ENCODE measurements around the gene DNAJC27. TPM values are rescaled to one million over a fixed set of nuclear protein-coding genes. Genes with fewer than 3 reads are reported as not detected.

DNAJC27 gene
- total RNA-seq, 1 experiment from 2014 or later = 5.4 TPM

DNA sequence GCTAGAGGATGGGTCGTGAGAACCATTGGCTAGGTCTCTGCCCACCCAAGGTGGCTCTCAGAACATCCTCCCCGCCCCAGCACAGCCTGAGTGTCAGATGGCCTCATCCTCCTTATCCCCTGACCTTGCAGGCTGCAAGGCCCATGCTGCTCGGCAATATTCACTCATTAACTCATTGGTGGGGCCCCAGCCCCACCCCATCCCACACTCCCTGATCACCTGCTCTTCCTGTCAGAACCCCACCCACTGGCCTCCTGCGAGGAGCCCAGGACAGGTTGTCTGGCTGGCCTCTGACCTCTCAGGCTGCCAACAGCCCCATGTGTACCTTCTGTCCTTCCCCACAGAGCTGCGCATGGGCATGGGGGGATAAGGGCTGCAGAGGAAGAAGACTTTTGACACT is 57.0 kb downstream of the DNAJC27 start:
- CTCF ChIA-PET = no interaction called here
- Mint-ChIP-seq H3K4me1 (peaks cover 24% of the 10 kb centered on the region), H3K36me3 (peaks cover 21% of the 10 kb centered on the region), H3K27me3 (ENCODE audit: low read depth) (no peaks in the 10 kb centered on the region), H3K27ac (no peak overlapping the region), H3K4me3 (no peak overlapping the region), H3K9me3 (peaks cover 7% of the 10 kb centered on the region; the same call in 1 of the 2 replicates)
- DNase-seq (ENCODE audit: low spot score) = no peak
- POLR2A ChIA-PET = no interaction called here
- no peak for TF ChIP-seq JAZF1 (CRISPR knock-in tag; IDR thresholded peaks at IDR 0.05)
- ATAC-seq = no peak

GRCh38 chr2:24913911-24914310 is 57.8 kb downstream of the DNAJC27 start:
- peaks cover 9% of the 10 kb centered on the region; the same call in 1 of the 2 replicates for H3K9me3 Mint-ChIP-seq
- H3K27ac Mint-ChIP-seq = no peak overlapping the region
- no peak for TF ChIP-seq ZNF423 (CRISPR knock-in tag; IDR thresholded peaks at IDR 0.05)
- TF ChIP-seq, protein P1, sequence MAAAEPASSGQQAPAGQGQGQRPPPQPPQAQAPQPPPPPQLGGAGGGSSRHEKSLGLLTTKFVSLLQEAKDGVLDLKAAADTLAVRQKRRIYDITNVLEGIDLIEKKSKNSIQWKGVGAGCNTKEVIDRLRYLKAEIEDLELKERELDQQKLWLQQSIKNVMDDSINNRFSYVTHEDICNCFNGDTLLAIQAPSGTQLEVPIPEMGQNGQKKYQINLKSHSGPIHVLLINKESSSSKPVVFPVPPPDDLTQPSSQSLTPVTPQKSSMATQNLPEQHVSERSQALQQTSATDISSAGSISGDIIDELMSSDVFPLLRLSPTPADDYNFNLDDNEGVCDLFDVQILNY (CRISPR knock-in tag; IDR thresholded peaks at IDR 0.05) = no peak
- TF ChIP-seq AFF4 (CRISPR knock-in tag; IDR thresholded peaks at IDR 0.05; ENCODE audit: borderline replicate concordance) = no peak
- no peak for TF ChIP-seq ZNF671 (CRISPR knock-in tag; IDR thresholded peaks at IDR 0.05)
- TF ChIP-seq ZNF396 (CRISPR knock-in tag; IDR thresholded peaks at IDR 0.05; ENCODE audit: borderline replicate concordance) = no peak
- TF ChIP-seq MYBL2 (CRISPR knock-in tag; IDR thresholded peaks at IDR 0.05) = no peak
- TF ChIP-seq GABPB1 (CRISPR knock-in tag; IDR thresholded peaks at IDR 0.05) = no peak
- TF ChIP-seq OVOL2 (CRISPR knock-in tag; IDR thresholded peaks at IDR 0.05; ENCODE audit: borderline replicate concordance) = no peak
- no peak for TF ChIP-seq MLX (CRISPR knock-in tag; IDR thresholded peaks at IDR 0.05)
- TF ChIP-seq, protein P2, sequence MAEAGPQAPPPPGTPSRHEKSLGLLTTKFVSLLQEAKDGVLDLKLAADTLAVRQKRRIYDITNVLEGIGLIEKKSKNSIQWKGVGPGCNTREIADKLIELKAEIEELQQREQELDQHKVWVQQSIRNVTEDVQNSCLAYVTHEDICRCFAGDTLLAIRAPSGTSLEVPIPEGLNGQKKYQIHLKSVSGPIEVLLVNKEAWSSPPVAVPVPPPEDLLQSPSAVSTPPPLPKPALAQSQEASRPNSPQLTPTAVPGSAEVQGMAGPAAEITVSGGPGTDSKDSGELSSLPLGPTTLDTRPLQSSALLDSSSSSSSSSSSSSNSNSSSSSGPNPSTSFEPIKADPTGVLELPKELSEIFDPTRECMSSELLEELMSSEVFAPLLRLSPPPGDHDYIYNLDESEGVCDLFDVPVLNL (CRISPR knock-in tag; IDR thresholded peaks at IDR 0.05; ENCODE audit: borderline replicate concordance, low read depth) = no peak
- no peak for TF ChIP-seq IRF1 (CRISPR knock-in tag; IDR thresholded peaks at IDR 0.05)
- no peak for TF ChIP-seq JUN (CRISPR knock-in tag; IDR thresholded peaks at IDR 0.05)
- TF ChIP-seq GTF2I (CRISPR knock-in tag; conservative IDR thresholded peaks at IDR 0.05) = no peak
- no peak for TF ChIP-seq FOXP1 (CRISPR knock-in tag; IDR thresholded peaks at IDR 0.05; ENCODE audit: borderline replicate concordance)
- TF ChIP-seq ARID4B (CRISPR knock-in tag; IDR thresholded peaks at IDR 0.05; ENCODE audit: borderline replicate concordance) = no peak
- no peak for TF ChIP-seq CREB1 (CRISPR knock-in tag; IDR thresholded peaks at IDR 0.05)
- no peak for TF ChIP-seq ATF1 (CRISPR knock-in tag; IDR thresholded peaks at IDR 0.05)
- no peak for TF ChIP-seq MXD4 (CRISPR knock-in tag; IDR thresholded peaks at IDR 0.05; ENCODE audit: borderline replicate concordance)
- H3K27me3 Mint-ChIP-seq (ENCODE audit: low read depth) = no peaks in the 10 kb centered on the region
- ChIA-PET CTCF (no interaction called here), POLR2A (no interaction called here)
- DNase-seq (ENCODE audit: low spot score) (peak; percentile 24), ATAC-seq (peak; percentile 84)
- no peak overlapping the region for H3K4me3 Mint-ChIP-seq
- H3K4me1 Mint-ChIP-seq = peaks cover 20% of the 10 kb centered on the region
- H3K36me3 Mint-ChIP-seq = peaks cover 23% of the 10 kb centered on the region

Measured in WTC11 (cell line).